Activated CD4-positive, alpha-beta T cell treated with anti-CD3 and anti-CD28 coated beads, Interleukin-2, Interleukin-4, amounts not matched to agents 100 ng/mL and 50 ng/mL, durations not matched to agents 16 hours and 8 hours (primary cell): Measurements from ENCODE around the gene CACNB1.

ENCODE experiments used
- DNase-seq: peaks from one replicate; pipeline ENCODE4 v3.0.0-alpha.2; 2020; ENCODE audit warnings: low spot score

CACNB1 gene

GRCh38 chr17:39197380-39198185 lies at the start of gene CACNB1:
Gene CACNB1, minus strand, starts transcription at chr17:39197669. Its CDS starts 174 bp downstream, at chr17:39197495.
- peak; percentile 77 for DNase-seq

- no peak for DNase-seq
These were observed 48.8 kb upstream of the CACNB1 start for GRCh38 chr17:39246274-39246673.

DNA sequence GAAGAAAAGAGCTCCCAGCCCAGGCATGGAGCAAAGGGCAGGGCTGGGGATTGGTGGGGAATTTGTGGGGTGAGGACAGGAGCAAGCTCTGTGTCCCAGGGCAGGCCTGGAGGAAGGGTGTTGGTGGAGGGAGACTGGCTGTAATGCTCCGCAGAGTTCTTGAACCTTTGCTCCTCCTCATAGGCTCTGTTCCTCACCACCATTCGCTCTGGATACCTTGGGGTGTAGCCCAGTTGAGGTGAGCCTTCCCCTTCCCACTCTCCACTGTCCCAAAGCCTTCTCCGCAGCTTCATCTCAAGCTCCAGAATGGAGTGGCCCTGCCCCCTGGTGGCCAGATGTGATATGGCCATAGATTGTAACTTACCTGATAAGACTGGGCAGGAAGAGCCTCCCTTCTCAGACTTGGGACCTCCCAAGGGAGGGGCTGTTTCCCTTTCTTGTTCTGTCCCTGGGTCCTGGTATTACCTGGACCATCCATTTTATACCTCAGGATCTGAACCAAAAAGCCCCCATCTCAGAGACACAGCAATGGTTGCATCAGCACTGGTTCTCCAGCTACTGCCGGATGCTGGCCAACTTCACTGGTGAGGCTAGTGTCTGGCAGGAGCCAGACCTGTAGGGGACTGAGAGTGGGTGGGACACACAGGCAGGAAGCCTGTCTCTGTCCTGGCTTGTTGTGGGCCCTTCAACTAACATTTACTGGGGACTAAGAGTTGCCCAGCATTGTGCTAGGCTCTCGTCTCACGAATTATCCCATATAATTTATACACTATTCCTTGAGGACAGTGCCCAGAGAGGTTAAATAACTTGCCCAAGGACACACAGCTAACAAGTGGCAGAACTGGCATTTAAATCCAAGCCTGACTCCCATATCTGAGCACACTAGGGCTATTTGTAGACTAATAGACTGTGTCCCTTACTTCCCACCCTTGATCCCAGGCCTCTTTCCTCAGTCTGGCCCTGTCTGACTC lies 47.4 kb upstream of the CACNB1 start:
- DNase-seq = peak; percentile 85

GRCh38 chr17:39244016-39244599 lies 46.6 kb upstream of the CACNB1 start:
- no peak for DNase-seq

DNA sequence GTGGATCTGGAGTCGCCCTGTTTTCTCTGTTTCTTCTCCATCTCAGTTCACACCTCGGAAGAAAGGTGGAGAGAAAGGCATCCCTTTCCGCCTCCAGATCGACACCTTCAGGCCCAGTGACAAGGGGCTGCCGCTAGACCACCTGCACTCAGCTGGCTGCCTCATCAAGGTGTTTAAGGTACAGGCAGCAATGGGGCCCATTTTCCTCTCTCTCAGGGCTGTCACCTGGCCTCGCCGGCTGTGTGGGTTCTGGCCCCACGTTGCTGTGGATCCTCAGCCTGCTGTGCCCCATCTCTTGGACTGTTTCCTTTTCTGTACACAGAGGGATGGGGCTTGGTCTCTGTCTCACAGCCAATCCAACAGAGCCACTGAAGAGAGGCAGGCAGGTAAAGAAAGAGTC lies 45.7 kb upstream of the CACNB1 start:
- DNase-seq = no peak

GRCh38 chr17:39240631-39241030 lies 43.2 kb upstream of the CACNB1 start:
- no peak for DNase-seq

- peak; percentile 66 for DNase-seq
These were observed 42.3 kb upstream of the CACNB1 start for GRCh38 chr17:39239640-39240314.

DNA sequence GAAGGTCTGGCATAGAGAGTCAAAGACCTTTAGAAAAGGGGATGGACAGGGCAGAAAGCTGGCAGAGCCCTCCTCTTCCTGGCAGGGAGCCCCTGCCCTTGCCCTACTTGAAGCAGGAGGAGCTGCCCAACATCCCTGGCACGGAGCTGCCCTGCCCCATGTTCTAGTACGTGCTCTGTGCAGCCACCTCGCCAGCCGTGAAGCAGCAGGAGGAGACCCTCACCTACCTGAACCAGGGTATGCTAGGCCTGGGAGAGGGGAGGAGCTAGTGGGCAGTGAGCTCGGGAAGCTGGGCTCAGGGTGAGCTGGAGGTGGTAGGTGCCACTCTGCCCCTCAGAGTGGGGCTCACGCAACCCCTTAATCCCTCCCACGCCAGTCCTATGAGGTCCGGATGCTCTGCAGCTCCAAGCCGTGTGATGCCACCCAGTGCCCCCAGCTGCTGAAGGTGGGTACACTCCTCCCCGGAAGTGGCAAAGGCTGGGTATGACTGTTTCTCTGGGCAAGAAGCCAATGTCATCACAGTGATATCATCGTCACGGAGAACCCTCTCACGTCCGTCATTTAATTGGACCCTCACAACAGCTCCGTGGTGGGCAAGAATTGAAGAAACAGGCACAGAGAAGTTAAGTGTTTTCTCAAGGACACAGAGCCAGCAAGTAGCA lies 41.0 kb upstream of the CACNB1 start:
- DNase-seq = peak; percentile 82

- no peak for DNase-seq
These were observed 40.1 kb upstream of the CACNB1 start for GRCh38 chr17:39237586-39237985.

DNA sequence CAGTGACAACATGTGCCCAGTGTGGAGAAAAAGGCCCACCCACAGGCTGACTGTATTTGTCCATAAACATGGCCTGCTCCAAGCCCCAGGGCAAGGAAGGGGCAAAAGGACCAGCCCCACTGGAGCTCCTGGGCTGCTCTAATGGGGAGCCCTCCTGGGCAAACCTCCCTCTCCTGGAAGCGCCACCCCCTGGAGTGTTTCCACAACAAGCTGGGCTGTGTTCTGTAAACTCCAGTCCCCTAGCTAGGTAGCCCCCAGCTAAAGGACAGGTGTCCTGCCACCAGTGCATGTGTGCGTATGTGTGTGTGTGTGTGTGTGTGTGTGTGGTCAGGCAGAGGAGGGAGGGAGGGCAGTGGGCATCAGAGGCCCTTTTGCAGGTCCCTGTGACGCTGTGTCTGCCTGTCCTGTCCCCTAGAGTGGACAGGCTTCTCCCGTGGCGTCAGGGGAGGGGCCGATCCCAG lies 39.5 kb upstream of the CACNB1 start:
- no peak for DNase-seq

GRCh38 chr17:39236450-39236927 lies 39.0 kb upstream of the CACNB1 start:
- DNase-seq = no peak

DNA sequence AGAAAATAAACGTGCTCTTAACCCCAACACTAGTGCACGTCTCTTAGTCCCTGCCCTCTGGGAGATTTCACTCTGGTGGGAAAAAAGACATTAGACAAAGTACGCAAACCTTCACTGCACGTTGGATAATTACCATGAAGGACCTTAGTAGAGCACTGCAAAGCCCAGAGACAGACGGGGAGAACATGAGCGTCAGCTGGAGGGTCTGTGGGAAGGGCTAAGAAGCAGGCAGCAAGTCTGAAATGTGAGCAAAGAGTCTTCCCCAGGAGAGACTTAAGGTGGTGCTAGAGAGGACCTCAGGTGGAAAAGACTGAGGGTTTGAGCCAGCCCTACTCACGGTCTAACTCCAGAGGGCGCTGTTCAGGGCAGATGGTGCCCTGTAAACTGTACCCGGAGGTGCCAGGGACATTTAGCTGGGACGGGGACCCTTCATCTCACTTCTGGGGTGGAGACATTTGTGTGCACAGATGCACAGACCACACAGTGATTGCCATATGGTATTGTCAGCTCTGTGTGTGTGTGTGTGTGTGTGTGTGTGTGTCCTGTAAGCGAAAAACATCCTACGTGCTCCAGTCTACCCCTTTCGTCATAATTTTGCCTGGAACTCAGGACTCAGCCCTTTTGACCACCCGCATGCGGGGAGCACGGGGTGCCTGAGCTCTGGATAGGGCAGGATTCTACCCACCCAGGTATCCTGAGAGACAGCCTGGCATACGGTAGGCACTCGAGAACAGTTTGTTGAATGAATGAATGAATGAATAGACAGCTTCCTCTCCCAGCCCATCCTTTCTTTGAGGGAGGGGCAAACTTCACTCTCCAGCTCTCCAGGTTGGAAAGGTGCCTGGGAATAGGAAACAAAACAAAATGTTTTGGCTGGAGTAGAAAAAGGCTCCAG lies 38.3 kb upstream of the CACNB1 start:
- DNase-seq = peak; percentile 68

DNA sequence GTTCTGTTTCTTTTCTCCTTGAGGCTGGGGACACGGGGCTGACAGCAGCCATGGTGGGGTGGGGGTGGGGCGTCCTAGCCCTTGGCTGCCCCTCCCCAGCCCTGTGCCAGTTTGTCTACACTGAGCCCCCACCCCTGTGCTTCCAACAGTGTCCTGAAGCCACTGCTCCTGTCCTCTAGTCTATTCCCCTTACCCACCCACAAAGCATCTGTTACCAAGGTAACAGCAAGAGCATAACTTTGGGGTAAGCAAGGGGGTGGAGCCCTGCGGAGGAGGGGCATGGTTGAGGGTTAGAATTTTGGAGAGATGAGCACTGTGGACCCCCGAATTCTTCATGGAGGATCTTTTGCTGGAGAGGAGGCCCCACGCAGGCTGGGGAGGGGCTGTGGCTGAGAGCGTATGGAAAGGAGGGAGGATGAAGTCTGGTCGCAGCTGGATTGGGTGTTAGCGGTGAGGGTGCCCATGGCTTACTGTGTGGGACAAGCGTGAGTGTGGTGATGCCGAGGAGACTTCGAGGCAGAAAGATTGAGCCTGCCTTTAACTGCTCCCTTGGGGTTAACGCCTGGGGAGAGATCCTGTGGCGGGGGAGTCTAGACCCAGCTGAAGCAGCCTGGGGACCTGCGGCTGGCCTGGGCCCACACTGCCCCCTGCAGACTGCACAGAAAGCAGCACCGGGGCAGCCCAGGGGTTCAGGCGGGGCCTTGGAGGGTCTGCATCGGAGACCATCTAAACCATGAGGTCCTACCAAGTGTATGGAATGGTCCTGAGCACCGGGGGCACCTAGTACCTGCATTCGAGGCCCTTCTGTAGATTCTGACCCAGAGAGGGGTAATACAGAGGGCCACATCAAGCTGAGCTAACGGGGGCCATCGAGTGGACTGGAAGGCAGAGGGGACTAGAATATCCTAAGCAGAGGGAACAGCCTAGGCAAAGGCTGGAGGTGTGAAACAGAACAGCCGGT lies 34.4 kb upstream of the CACNB1 start:
- DNase-seq = peak; percentile 27

DNA sequence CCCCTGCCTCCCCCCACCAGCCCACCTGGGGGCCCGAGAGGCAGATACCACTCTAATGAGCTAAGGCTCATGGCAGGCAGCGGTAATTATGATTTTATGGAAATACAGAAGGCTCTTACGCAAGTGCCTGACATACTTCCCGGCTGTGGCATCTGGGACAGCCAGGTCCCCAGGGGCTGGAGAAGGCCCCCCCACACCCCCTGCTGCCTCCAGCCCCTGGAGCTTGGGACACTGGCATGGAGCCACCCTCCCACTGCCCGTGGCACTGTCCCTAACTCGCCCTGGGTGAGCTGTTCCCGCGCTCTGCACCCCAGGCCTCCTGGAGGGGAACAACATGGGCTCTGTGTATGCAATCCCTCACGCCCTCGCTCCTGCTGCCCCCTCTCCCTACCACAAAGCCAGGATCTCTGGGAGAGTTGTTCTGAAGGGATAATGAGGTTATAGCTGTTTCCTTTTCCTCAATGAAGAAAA lies 33.7 kb upstream of the CACNB1 start:
- no peak for DNase-seq

DNA sequence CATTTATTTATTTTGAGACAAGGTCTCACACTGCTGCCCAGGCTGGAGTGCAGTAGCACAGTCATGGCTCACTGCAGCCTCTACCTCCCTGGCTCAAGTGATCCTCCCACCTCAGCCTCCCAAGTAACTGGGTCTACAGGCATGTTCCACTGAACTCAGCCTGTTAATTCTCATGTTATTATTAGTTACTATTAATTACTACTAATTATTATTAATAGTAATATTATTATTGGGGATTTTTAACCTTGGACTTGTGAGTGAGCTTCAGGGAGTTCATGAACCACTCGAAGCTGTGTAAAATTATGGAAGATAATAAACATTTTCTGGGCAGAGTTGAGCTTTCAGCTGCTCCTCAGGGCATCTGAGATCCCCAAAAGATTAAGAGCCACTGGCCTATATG lies 32.9 kb upstream of the CACNB1 start:
- DNase-seq = no peak

- no peak for DNase-seq
These were observed 31.9 kb upstream of the CACNB1 start for GRCh38 chr17:39229274-39229913.

DNA sequence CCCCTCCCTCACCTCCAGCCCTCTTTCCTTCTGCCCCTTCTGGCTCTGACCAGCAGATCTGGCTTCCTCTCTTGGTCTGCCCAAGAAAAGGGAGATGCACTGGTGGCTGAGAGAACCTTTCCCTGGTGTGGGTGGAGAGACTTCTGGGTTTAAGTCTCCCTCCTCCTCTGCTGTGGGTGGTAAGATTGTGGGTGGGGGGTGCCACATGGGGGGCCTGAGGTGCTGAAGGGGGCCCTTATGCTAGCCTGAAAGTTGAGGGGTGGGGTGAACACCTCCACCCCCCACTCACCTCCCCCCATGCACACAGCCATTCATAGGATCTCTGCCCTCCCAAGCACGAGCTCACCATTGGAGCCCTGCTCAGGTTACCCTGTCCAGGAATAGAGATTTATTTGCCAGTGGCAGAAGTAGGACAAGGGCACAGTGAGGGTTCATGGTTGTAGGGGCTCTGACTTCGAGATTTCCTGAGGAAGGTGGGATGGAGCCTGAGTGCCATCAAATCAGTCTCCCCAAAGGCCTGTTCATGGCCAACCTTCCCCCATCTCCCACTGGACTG lies 30.0 kb upstream of the CACNB1 start:
- DNase-seq = no peak
